HL-60/S4 treated with retinoic acid at 250 ng/mL for 4 days and 3 days (cell line): ENCODE data around the gene ZBTB12.

Experiments used
- in situ Hi-C: fragments of 300-500 bp; cut with MboI; formaldehyde crosslinking; loops from 2 replicates; pipeline ENCODE4 v1.7.0; 2022; ENCODE audit warnings: low sequenced_read_pairs

Gene ZBTB12

GRCh38 chr6:31897612-31898382 is 4.1 kb downstream of the ZBTB12 start, which contains the start of gene EHMT2:
TSS of gene EHMT2 (minus strand) at chr6:31897698. CDS start at chr6:31897677, 21 bp downstream.
- in situ Hi-C loops, result no loop called here

GRCh38 chr6:31896856-31897611 is 4.9 kb downstream of the ZBTB12 start:
- in situ Hi-C loops, result no loop called here

DNA sequence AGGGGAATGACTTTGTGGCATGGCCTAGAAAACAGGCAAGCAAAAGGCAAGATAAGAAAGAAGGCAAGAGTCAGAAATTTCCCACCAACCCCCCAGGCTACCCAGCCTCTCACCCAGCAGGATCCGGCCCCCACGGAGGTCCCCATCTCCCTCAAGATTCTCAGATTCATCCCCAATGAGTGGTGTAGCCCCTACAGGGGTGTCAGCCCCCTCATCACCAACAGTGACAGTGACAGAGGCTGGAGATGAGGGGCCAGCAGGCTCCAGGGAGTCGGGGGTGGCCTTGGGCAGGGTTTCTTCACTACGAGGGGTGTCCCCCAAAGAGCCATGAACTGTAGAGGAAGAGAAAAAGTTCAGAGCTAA is 5.4 kb downstream of the ZBTB12 start:
- in situ Hi-C loops, result no loop called here

DNA sequence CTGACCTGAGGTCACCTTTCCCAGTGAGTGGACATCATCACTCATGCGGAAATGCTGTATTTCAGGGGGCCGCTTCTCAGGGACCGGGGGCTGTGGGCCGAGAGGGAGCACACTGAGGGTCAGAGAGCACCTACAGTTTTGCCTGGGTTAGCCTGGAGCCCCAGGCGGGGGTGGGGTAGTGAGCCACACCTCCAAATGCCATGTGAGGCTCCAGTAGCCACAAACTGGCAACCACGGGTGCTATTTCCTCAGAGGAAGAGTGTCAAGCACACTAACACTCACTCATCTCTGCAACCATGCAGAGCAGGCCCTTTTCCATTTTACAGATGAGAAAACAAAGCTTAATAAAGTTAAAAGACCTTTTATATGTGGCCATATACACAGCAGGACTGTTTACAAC is 9.1 kb downstream of the ZBTB12 start:
- in situ Hi-C loops, result no loop called here

DNA sequence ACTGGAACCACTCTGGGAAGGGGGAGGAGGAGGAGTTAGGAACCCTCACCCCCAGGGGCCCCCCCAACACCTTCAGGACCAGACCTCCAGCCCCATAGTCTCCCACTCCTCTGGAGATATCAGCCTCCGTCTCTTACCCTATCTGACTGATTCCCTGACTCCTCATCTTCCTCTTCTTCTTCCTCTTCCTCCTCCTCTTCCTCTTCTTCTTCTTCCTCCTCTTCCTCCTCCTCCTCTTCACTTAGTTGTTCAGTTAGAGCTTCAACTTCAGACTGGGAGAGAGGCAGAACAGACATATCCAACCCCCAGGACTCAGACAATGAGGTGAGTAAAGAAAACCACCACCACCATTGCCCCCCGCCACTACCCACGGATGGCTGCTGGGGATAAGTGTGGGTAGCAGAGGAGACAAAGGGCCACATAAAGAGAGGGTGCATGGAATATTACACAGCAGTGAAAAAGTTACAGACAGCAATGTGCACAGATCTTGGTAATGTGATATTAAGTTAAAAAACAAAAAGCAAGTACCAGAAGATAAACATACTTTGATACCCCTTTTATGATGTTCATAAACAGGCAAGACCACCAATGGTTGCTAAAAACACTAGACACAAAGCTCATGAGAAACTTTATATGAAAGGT is 12.4 kb downstream of the ZBTB12 start:
- in situ Hi-C loops, result no loop called here

- in situ Hi-C loops, result no loop called here
These were observed 13.3 kb downstream of the ZBTB12 start for GRCh38 chr6:31888276-31889258.

DNA sequence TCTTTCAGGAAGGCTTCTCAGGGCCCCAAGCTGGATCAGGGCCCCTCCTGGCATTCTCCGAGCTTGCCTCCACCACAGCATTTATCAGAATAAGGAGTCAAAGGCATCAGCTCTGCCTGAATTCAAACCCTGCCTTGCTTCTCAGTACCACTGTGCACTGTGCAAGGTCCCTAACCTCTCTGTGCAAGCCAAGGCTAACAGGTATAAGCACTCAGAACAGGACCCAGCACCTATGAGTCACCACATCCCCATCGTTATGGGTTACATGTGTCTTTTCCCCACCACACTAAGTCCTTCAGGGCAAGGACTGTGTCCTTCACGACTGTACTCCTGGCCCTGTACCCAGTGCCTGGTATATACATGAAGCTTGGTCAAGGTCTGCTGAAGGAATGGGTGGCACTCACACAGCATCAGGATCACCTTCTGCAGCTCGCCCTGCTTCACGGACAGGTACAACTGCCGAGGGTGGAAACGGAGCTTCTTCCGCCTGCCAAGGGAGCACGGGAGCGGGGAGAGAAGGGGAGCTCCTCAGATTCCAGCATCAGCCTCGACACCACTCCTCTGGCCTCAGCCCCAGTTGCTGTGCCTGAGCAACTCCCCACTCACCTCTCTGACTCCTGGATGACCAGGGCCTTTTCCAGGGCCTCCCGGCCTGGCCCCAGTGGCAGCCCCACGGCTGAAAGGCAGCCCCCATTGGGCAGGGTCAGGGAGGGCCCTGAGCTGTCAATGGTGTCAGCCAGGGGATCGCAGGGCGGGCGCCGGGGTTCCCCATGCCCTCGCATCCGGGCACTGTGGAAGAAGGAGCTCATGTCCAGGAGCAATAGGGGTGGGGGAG is 14.5 kb downstream of the ZBTB12 start:
- in situ Hi-C loops, result no loop called here

GRCh38 chr6:31886541-31886991 is 15.3 kb downstream of the ZBTB12 start:
- in situ Hi-C loops, result no loop called here

DNA sequence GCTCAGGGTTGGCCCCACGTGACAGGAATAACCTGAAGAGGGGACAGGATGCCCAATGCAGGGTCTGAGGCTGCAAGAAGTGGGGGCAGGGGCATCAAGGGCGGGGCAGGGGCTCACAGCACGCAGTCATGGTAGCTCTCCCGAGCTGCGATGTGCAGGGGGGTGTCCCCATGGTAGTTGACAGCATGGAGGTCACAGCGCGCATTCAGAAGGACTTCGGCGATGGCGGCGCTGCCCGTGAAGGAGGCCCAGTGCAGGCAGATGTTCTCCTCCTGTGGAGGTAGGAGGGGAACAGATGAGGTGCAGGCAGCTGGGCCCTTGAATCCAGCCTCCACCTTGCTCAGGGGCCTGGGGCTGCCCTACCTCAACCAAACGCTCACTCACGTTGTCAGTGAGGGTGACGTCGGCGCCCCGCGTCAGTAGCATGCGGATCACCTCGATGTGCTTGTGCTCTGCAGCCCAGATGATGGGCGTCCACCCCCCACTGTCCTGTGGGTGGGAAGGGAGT is 17.3 kb downstream of the ZBTB12 start:
- in situ Hi-C loops, result no loop called here

- in situ Hi-C loops, result no loop called here
These were observed 18.2 kb downstream of the ZBTB12 start for GRCh38 chr6:31883676-31884075.

- in situ Hi-C loops, result no loop called here
These were observed 19.5 kb downstream of the ZBTB12 start for GRCh38 chr6:31882344-31882743.

GRCh38 chr6:31881136-31881859 is 20.6 kb downstream of the ZBTB12 start:
- in situ Hi-C loops, result no loop called here

DNA sequence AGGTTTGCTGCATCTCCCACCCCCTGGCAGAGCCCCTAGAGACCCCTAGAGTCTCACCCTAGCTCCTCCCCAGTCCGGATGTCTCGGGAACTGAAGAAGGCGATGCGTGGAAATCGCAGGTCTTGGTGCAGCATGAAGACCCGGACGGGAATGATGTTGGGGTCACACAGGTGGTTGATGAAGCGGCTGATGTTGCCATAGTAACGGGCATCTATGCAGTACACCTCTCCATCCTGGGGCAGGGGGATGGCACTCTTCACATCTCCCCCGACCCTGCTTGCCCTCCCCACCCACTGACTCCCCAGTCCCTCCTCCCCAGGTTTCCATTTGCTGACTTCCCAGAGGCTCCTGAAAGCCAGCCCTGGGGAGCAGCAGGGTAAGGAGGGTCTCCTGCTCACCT is 21.3 kb downstream of the ZBTB12 start:
- in situ Hi-C loops, result no loop called here

DNA sequence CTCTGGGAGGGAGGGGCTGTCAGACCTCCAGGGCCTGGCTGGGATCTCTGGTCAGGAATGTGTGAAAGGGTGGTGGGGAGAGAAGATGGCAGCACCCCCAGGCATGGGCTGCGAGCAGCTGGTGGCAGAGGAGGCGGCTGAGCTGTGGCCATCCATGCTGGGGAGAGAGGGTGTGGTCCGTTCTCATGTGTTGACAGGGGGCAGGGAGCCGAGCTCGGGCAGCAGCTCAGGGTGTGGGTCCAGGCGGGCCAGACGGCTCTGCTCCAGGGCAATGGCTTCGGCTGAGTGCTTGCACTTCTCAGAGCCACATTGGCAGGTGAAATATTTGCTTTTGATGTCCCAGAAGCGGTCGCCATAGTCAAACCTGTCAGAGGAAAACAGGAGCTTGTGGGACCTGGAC is 22.0 kb downstream of the ZBTB12 start:
- in situ Hi-C loops, result no loop called here

DNA sequence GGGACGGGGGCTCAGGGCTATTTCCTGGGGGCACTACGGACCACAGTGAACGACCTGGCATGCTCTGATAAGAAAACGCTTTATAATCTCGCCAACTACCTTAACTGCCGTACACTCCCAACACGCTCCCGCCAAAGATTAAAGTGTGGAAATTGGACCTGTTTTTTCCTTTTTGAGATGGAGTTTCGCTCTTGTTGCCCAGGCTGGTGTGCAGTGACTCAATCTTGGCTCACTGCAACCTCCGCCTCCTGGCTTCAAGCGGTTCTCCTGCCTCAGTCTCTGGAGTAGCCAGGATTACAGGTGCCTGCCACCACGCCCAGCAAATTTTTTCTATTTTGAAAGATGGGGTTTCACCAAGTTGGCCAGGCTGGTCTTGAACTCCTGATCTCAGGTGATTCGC is 22.7 kb downstream of the ZBTB12 start:
- in situ Hi-C loops, result no loop called here

GRCh38 chr6:31878726-31879125 is 23.2 kb downstream of the ZBTB12 start, which contains the start of gene SLC44A4:
TSS of gene SLC44A4 (minus strand) at chr6:31878997. CDS start at chr6:31878980, 17 bp downstream.
- in situ Hi-C loops, result no loop called here

- in situ Hi-C loops, result no loop called here
These were observed 23.7 kb downstream of the ZBTB12 start for GRCh38 chr6:31878222-31878621.

DNA sequence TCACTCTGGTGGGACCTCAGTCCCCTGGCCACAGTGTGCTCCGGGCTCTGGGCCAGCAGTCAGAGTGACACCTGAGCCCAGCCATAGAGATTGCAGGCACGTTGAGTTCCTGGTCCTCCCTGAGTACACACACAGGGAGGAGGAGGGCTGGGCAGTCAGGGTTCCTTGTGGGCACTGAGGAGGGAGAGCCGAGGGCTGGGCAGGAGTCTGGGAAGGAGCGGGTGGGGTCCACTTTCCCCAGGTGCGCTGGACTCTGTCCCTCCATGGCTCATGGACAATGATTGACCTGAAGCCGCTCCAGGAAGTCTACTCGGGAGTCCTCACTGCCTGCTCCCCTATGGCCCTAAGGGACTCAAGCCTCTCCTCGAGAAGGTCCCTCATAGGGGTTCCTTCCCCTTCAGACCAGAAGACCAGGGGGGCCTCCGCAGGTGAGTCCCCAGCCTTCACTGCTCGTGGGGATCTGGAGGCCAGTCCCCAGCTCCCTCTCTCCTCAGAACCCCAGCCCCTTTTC is 24.2 kb downstream of the ZBTB12 start:
- in situ Hi-C loops, result no loop called here
